HepG2 (cell line): Measurements from ENCODE around the gene BMPR1B. TPM values are rescaled to one million over a fixed set of nuclear protein-coding genes. Genes with fewer than 3 reads are reported as not detected.

Source experiments
- ATAC-seq: fragments of 200-7000 bp; cut with Tn5 transposase; 3 replicates; pipeline ENCODE4 v1.9.1; 2020; ENCODE audit warnings: mild to moderate bottlenecking, moderate library complexity
- BruUV-seq: library from RNA; stranded (reverse); fragments of 400-500 nt; replicated peaks from 2 replicates; lab custom pipeline; 2021; lab: Mats Ljungman, UMichigan
- CTCF ChIA-PET: fragments of 300-600 bp; formaldehyde crosslinking; extraction: SDS; loops from one replicate; lab custom pipeline; 2021; ENCODE audit warnings: low total read pairs, inconsistent platforms, low intra/inter-chr PET ratio; lab: Yijun Ruan, JAX
- POLR2A ChIA-PET: fragments of 350-600 bp; sonication (Branson Sonifier 250); formaldehyde crosslinking; loops from one replicate; lab custom pipeline; 2020; ENCODE audit warnings: antibody characterized with exemption, inconsistent platforms; lab: Yijun Ruan, JAX
- DNase-seq: peaks from one replicate; pipeline ENCODE4 v3.0.0-alpha.2; 2015; ENCODE audit warnings: low spot score
- FAIRE-seq: peaks from 3 replicates; lab custom pipeline; 2011; peaks lifted over from hg19 to GRCh38; lab: Jason Lieb, UNC
- H2AFZ ChIP-seq: one replicate; pipeline ENCODE4 v1.6.1; 2011; ENCODE audit warnings: low read length, inconsistent platforms
- H3K27ac ChIP-seq: fragments of 300-600 bp; 3 replicates; pipeline ENCODE4 v1.8.0; 2011; ENCODE audit warnings: mixed run types, mild to moderate bottlenecking, mixed read lengths, low read length, inconsistent platforms; ENCODE audit not compliant: insufficient read depth; ENCODE audit errors: extremely low read length
- H3K27me3 ChIP-seq, 2 experiments: fragments of 200-600 bp in 1 of 2; 2 replicates in 1 of 2; 3 replicates in 1 of 2; pipeline versions ENCODE4 v1.6.0 to v1.8.0; 2011; ENCODE audit warnings: low read length in 2 of 2, mild to moderate bottlenecking in 2 of 2, moderate library complexity in 2 of 2, inconsistent platforms in 1 of 2; ENCODE audit not compliant: insufficient read depth in 2 of 2, control insufficient read depth in 1 of 2
- H3K36me3 ChIP-seq, 2 experiments: fragments of 200-600 bp in 1 of 2; replicated peaks in 1 of 2; 2 replicates in 1 of 2; 3 replicates in 1 of 2; pipeline versions ENCODE4 v1.5.1 to v1.8.0; 2011; ENCODE audit warnings: low read length in 2 of 2, inconsistent platforms in 1 of 2; ENCODE audit not compliant: insufficient read depth in 2 of 2, control insufficient read depth in 1 of 2
- H3K4me1 ChIP-seq: 2 replicates; pipeline ENCODE4 v1.5.1; 2012; ENCODE audit warnings: low read length, inconsistent platforms; ENCODE audit not compliant: insufficient read depth
- H3K4me2 ChIP-seq: 2 replicates; pipeline ENCODE4 v1.6.0; 2011; ENCODE audit warnings: low read depth, low read length, inconsistent platforms
- H3K4me3 ChIP-seq, 3 experiments: fragments of 200-600 bp in 1 of 3; sonication (generic), shearing (Covaris generic) in 1 of 3; replicated peaks in 1 of 3; 2 replicates each; pipeline ENCODE4 v1.5.1; 2011 to 2016; ENCODE audit warnings: low read length in 3 of 3, inconsistent platforms in 2 of 3, low read depth in 2 of 3, mild to moderate bottlenecking in 2 of 3, control low read depth in 1 of 3, mixed read lengths in 1 of 3; ENCODE audit not compliant: insufficient read depth in 1 of 3
- H3K79me2 ChIP-seq: one replicate; pipeline ENCODE4 v1.6.1; 2011; ENCODE audit warnings: low read length, inconsistent platforms; ENCODE audit not compliant: insufficient read depth
- H3K9ac ChIP-seq: 2 replicates; pipeline ENCODE4 v1.6.0; 2011; ENCODE audit warnings: mild to moderate bottlenecking, low read depth, low read length, inconsistent platforms; ENCODE audit not compliant: insufficient read depth
- H3K9me3 ChIP-seq: 2 replicates; pipeline ENCODE4 v1.5.1; 2012; ENCODE audit warnings: mild to moderate bottlenecking, low read length
- H4K20me1 ChIP-seq: 2 replicates; pipeline ENCODE4 v1.6.0; 2011; ENCODE audit warnings: inconsistent platforms, mild to moderate bottlenecking, low read length, moderate library complexity; ENCODE audit not compliant: insufficient read depth
- FOXA3 ChIP-seq: IDR thresholded peaks from 2 replicates; pipeline ENCODE4 v1.6.1; 2016; ENCODE audit warnings: missing genetic modification reagents, missing compliant biosample characterization
- HNRNPUL1 ChIP-seq: fragments of 200-400 bp; formaldehyde crosslinking; IDR thresholded peaks from 2 replicates; pipeline ENCODE4 v1.6.1; 2017; ENCODE audit warnings: low read depth, mild to moderate bottlenecking, low read length, moderate library complexity
- MYC ChIP-seq: sonication (generic); formaldehyde crosslinking; IDR thresholded peaks from 2 replicates; pipeline ENCODE4 v1.9.0; 2021; ENCODE audit warnings: missing genetic modification reagents, borderline replicate concordance
- RXRA ChIP-seq: sonication (generic); formaldehyde crosslinking; IDR thresholded peaks from 2 replicates; pipeline ENCODE4 v1.5.1; 2020; ENCODE audit warnings: missing genetic modification reagents
- SMC3 ChIP-seq: IDR thresholded peaks from 2 replicates; pipeline ENCODE4 v1.6.1; 2011; ENCODE audit warnings: low read length, improper control_type of control experiment
- TGIF2 ChIP-seq: IDR thresholded peaks from 2 replicates; pipeline ENCODE4 v1.6.1; 2016; ENCODE audit warnings: control low read depth, missing compliant biosample characterization
- ZBTB7B ChIP-seq: sonication (generic); formaldehyde crosslinking; IDR thresholded peaks from 2 replicates; pipeline ENCODE4 v1.4.0; 2020; ENCODE audit warnings: missing genetic modification reagents
- ZNF3 ChIP-seq: IDR thresholded peaks from 2 replicates; pipeline ENCODE4 v1.7.0; 2017; ENCODE audit warnings: inconsistent platforms
- ZNF317 ChIP-seq: sonication (generic); formaldehyde crosslinking; IDR thresholded peaks from 2 replicates; pipeline ENCODE4 v1.5.0; 2020; ENCODE audit warnings: mild to moderate bottlenecking, missing genetic modification reagents
- ZNF337 ChIP-seq: sonication (generic); formaldehyde crosslinking; IDR thresholded peaks from 2 replicates; pipeline ENCODE4 v1.5.1; 2020; ENCODE audit warnings: missing genetic modification reagents, low read depth, mild to moderate bottlenecking, borderline replicate concordance
- ZNF724P ChIP-seq: sonication (generic); formaldehyde crosslinking; IDR thresholded peaks from 2 replicates; pipeline ENCODE4 v1.8.0; 2022; ENCODE audit warnings: missing genetic modification reagents, borderline replicate concordance
- ZNF737 ChIP-seq: sonication (generic); formaldehyde crosslinking; IDR thresholded peaks from 2 replicates; pipeline ENCODE4 v1.5.0; 2020; ENCODE audit warnings: missing genetic modification reagents, mild to moderate bottlenecking, borderline replicate concordance
- WGBS: methylation state at CpG from one replicate; pipeline ENCODE4 v1.1.6; 2017; ENCODE audit warnings: low lambda C conversion rate; 5-methylcytosine and 5-hydroxymethylcytosine counted together
- in situ Hi-C: cut with HindIII; loops from 2 replicates; pipeline ENCODE4 v1.10.0; 2017; ENCODE audit warnings: low pct_unique_long_range_greater_than_20kb; ENCODE audit not compliant: extremely low pct_ligation_motif_present
- intact Hi-C: fragments of 100-400 bp; cut with micrococcal nuclease; formaldehyde crosslinking; loops from one replicate; pipeline ENCODE4 v1.10.0; 2022; ENCODE audit not compliant: unreplicated experiment
- polyA plus RNA-seq, 8 experiments: library from polyadenylated mRNA; depleted of rRNA in 3 of 8; stranded (reverse) in 7 of 8; unstranded in 1 of 8; fragments of >200 nt; fragmentation: Illumina TruSeq in 4 of 8; extraction: Trizol in 4 of 8; gene quantifications; 2 replicates each; pipeline versions ENCODE4 v1.2.1 to v1.2.3, GENCODE V29; 2011 to 2016; ENCODE audit warnings: low read depth in 4 of 8, missing spikeins in 1 of 8, mixed read lengths in 1 of 8; ENCODE audit not compliant: insufficient read depth in 1 of 8
- total RNA-seq, 5 experiments: library from RNA; depleted of rRNA; stranded (reverse); fragments of >200 nt; fragmentation: Illumina TruSeq; extraction: Trizol; gene quantifications; 2 replicates each; pipeline ENCODE4 v1.2.3, GENCODE V29; 2016; ENCODE audit warnings: low read depth in 1 of 5
- TF ChIP-seq, protein P1 (sequence below): sonication (generic); formaldehyde crosslinking; IDR thresholded peaks from 2 replicates; pipeline ENCODE4 v1.5.0; 2020; ENCODE audit warnings: missing genetic modification reagents, mild to moderate bottlenecking, borderline replicate concordance
- TF ChIP-seq, protein P2 (sequence below): IDR thresholded peaks from 2 replicates; pipeline ENCODE4 v1.6.1; 2016; ENCODE audit warnings: low read depth, control low read depth
- TF ChIP-seq, protein P3 (sequence below): IDR thresholded peaks from 2 replicates; pipeline ENCODE4 v1.4.0; 2020; ENCODE audit warnings: mild to moderate bottlenecking, missing genetic modification reagents

Gene BMPR1B
- total and polyA plus RNA-seq, 2 of the 13 experiments (the other 11 are each of a cell fraction or from before 2014, with no cell fraction given), result 0.07 TPM; not detected in 1

DNA sequence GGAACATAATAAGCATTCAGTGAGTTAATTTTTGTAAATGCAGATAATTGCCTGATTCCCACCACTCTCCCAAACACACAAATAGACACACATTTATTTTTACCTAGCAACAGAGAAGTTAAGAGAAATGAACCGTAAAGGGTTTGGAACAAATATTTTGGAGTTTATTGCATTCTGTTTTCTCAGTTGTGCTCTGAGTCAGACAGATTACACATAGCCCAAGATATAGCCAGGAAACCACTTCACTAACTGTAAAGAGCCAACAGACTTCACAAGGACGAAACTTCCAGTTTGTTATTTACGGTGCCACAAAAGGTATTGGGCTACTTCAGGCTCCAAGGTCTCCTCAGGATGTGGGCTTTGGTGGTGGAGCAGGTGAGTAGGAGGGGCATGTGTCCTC is 217.0 kb downstream of the BMPR1B start (continued):
- TF ChIP-seq ZNF737 (CRISPR knock-in tag), result no peak
- no peak for TF ChIP-seq ZNF724P (CRISPR knock-in tag)
- TF ChIP-seq, protein P1, sequence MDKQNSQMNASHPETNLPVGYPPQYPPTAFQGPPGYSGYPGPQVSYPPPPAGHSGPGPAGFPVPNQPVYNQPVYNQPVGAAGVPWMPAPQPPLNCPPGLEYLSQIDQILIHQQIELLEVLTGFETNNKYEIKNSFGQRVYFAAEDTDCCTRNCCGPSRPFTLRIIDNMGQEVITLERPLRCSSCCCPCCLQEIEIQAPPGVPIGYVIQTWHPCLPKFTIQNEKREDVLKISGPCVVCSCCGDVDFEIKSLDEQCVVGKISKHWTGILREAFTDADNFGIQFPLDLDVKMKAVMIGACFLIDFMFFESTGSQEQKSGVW (CRISPR knock-in tag), result no peak
- no peak for TF ChIP-seq SMC3

DNA sequence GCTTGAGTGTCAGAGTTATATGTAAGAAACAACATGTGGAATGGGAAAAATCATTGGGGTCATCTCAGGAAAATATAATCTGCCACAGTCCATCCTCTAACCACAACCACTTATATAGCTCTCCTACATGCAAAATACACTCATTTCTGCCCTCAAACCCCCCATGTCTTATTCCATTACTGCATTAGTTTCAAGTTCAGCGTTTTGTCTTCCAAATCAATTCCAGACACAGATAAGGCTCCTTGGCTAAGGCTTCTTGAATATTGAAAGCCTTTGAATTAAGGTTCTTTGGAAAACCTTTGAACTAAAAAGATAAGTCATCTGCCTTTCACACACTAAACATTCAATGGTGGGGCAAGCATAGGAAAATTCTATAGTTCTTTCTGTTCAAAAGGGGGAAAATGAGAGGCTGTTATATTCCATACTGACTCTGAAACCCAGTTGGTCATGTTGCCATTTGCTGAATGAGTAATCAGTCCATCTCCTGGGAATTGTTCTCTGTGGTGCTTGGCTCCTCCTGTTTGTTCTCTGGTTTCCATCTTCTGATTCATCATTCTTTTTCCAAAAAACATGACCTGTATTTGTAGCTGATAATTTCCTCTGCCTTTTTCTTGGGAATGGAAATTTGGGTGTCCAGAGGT is 218.7 kb downstream of the BMPR1B start:
- Histone ChIP-seq H4K20me1 (no peaks in the 10 kb centered on the region), H3K36me3 (no peaks in the 10 kb centered on the region), H2AFZ (no peak overlapping the region), H3K9me3 (no peaks in the 10 kb centered on the region), H3K4me2 (no peak overlapping the region), H3K27me3 (no peaks in the 10 kb centered on the region; a peak in 1 of 5 replicates), H3K4me1 (no peaks in the 10 kb centered on the region), H3K27ac (no peak overlapping the region), H3K4me3 (no peak overlapping the region), H3K9ac (no peak overlapping the region), H3K79me2 (no peaks in the 10 kb centered on the region)
- POLR2A ChIA-PET, result no interaction called here
- CTCF ChIA-PET, result no interaction called here
- FAIRE-seq, result no peak
- DNase-seq, result no peak
- no peak for ATAC-seq
- in situ Hi-C loops (no loop called here), intact Hi-C loops (no loop called here)
- 4% methylated on average over 1 of the region's 1 CpG for WGBS
- no TSS peak for BruUV-seq
- TF ChIP-seq, protein P2, sequence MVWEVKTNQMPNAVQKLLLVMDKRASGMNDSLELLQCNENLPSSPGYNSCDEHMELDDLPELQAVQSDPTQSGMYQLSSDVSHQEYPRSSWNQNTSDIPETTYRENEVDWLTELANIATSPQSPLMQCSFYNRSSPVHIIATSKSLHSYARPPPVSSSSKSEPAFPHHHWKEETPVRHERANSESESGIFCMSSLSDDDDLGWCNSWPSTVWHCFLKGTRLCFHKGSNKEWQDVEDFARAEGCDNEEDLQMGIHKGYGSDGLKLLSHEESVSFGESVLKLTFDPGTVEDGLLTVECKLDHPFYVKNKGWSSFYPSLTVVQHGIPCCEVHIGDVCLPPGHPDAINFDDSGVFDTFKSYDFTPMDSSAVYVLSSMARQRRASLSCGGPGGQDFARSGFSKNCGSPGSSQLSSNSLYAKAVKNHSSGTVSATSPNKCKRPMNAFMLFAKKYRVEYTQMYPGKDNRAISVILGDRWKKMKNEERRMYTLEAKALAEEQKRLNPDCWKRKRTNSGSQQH (CRISPR knock-in tag), result no peak
- TF ChIP-seq ZNF3 (CRISPR knock-in tag) (no peak), ZNF317 (CRISPR knock-in tag) (no peak), FOXA3 (no peak), TGIF2 (CRISPR knock-in tag) (no peak), ZNF337 (no peak), RXRA (CRISPR knock-in tag) (no peak), HNRNPUL1 (no peak), MYC (CRISPR knock-in tag) (no peak), ZBTB7B (CRISPR knock-in tag) (no peak)
- TF ChIP-seq, protein P3, sequence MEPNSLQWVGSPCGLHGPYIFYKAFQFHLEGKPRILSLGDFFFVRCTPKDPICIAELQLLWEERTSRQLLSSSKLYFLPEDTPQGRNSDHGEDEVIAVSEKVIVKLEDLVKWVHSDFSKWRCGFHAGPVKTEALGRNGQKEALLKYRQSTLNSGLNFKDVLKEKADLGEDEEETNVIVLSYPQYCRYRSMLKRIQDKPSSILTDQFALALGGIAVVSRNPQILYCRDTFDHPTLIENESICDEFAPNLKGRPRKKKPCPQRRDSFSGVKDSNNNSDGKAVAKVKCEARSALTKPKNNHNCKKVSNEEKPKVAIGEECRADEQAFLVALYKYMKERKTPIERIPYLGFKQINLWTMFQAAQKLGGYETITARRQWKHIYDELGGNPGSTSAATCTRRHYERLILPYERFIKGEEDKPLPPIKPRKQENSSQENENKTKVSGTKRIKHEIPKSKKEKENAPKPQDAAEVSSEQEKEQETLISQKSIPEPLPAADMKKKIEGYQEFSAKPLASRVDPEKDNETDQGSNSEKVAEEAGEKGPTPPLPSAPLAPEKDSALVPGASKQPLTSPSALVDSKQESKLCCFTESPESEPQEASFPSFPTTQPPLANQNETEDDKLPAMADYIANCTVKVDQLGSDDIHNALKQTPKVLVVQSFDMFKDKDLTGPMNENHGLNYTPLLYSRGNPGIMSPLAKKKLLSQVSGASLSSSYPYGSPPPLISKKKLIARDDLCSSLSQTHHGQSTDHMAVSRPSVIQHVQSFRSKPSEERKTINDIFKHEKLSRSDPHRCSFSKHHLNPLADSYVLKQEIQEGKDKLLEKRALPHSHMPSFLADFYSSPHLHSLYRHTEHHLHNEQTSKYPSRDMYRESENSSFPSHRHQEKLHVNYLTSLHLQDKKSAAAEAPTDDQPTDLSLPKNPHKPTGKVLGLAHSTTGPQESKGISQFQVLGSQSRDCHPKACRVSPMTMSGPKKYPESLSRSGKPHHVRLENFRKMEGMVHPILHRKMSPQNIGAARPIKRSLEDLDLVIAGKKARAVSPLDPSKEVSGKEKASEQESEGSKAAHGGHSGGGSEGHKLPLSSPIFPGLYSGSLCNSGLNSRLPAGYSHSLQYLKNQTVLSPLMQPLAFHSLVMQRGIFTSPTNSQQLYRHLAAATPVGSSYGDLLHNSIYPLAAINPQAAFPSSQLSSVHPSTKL (CRISPR knock-in tag), result no peak
